BJ (cell line): Measurements from ENCODE around the gene MIOX. TPM values are rescaled to one million over a fixed set of nuclear protein-coding genes. Genes with fewer than 3 reads are reported as not detected.

Experiments used
- CTCF ChIA-PET: fragments of 350-600 bp; formaldehyde crosslinking; extraction: SDS; loops from one replicate; lab custom pipeline; 2021; ENCODE audit warnings: antibody characterized with exemption, inconsistent platforms; lab: Yijun Ruan, JAX
- POLR2A ChIA-PET: fragments of 300-600 bp; sonication (Branson Sonifier 250); formaldehyde crosslinking; extraction: SDS; loops from one replicate; lab custom pipeline; 2021; ENCODE audit warnings: antibody characterized with exemption; lab: Charles Lee
- DNase-seq: peaks from one replicate; pipeline ENCODE4 v3.0.0-alpha.2; 2011; ENCODE audit warnings: low read depth
- H3K27me3 ChIP-seq: 2 replicates; pipeline ENCODE4 v1.6.0; 2011; ENCODE audit warnings: low read length; ENCODE audit not compliant: control insufficient read depth, insufficient read depth
- H3K36me3 ChIP-seq: 2 replicates; pipeline ENCODE4 v1.5.1; 2011; ENCODE audit warnings: low read length; ENCODE audit not compliant: control insufficient read depth, insufficient read depth
- H3K4me3 ChIP-seq: 2 replicates; pipeline ENCODE4 v1.5.1; 2011; ENCODE audit warnings: low read depth, mild to moderate bottlenecking, control low read depth, low read length
- polyA plus RNA-seq: library from polyadenylated mRNA; depleted of rRNA; stranded (reverse); fragments of >200 nt; gene quantifications from 2 replicates; pipeline ENCODE4 v1.2.3, GENCODE V29; 2011
- TF ChIP-seq, protein P1 (sequence below): IDR thresholded peaks from 2 replicates; pipeline ENCODE4 v1.5.1; 2011; ENCODE audit warnings: low read depth, mild to moderate bottlenecking, control low read depth, inconsistent platforms, low read length, moderate library complexity; ENCODE audit not compliant: insufficient read depth

MIOX gene
- polyA plus RNA-seq, 1 experiment, result 0.20 TPM

DNA sequence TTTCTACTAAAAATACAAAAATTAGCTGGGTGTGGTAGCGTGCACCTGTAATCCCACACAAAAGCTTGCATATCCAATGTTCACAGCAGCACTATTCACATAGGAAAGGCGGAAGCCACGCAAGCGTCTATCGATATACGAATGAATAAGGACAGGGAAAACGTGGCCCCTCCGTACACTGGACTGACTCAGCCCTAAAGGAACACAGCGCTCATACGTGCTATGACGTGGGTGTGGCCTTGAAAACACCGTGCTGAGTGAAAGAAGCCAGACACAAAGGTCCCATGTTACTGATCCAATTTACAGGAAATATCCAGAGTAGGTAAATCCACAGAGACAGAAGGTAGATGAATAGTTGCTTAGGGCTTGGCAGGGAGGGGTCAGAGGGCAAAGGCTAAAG lies 13.8 kb downstream of the MIOX start:
- peaks cover 22% of the 10 kb centered on the region for H3K36me3 ChIP-seq
- TF ChIP-seq, protein P1, sequence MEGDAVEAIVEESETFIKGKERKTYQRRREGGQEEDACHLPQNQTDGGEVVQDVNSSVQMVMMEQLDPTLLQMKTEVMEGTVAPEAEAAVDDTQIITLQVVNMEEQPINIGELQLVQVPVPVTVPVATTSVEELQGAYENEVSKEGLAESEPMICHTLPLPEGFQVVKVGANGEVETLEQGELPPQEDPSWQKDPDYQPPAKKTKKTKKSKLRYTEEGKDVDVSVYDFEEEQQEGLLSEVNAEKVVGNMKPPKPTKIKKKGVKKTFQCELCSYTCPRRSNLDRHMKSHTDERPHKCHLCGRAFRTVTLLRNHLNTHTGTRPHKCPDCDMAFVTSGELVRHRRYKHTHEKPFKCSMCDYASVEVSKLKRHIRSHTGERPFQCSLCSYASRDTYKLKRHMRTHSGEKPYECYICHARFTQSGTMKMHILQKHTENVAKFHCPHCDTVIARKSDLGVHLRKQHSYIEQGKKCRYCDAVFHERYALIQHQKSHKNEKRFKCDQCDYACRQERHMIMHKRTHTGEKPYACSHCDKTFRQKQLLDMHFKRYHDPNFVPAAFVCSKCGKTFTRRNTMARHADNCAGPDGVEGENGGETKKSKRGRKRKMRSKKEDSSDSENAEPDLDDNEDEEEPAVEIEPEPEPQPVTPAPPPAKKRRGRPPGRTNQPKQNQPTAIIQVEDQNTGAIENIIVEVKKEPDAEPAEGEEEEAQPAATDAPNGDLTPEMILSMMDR, result no peak
- no peak for DNase-seq
- POLR2A ChIA-PET, result no interaction called here
- H3K27me3 ChIP-seq, result no peaks in the 10 kb centered on the region
- H3K4me3 ChIP-seq, result no peak overlapping the region
- CTCF ChIA-PET, result no interaction called here

DNA sequence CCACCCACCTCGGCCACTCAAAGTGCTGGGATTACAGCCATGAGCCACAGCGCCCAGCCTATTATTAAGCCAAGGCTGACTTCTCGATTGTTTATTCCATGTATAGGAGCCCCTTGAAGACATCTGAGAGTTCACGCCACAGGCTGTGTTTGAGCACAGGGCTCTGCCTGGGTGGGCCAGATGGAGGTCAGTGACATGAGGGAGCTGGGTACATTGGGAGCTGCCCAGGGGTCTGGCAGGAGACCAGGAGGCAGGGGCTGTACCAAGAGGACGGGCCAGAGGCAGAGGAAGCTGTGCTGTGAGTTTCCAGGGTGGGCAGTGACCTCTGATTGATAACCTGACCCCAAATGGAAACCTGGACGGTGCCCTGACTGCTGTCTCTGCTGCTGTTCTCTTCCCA lies 15.4 kb downstream of the MIOX start:
- no peak for DNase-seq
- Histone ChIP-seq H3K27me3 (no peaks in the 10 kb centered on the region), H3K4me3 (no peak overlapping the region), H3K36me3 (peaks cover 27% of the 10 kb centered on the region)
- ChIA-PET POLR2A (no interaction called here), CTCF (interaction anchor here (0.6 kb wide), 1 partner anchor 10 kb away, joined by 3 read pairs; no protein-coding TSS in a partner anchor)
- TF ChIP-seq, protein P1, result no peak

DNA sequence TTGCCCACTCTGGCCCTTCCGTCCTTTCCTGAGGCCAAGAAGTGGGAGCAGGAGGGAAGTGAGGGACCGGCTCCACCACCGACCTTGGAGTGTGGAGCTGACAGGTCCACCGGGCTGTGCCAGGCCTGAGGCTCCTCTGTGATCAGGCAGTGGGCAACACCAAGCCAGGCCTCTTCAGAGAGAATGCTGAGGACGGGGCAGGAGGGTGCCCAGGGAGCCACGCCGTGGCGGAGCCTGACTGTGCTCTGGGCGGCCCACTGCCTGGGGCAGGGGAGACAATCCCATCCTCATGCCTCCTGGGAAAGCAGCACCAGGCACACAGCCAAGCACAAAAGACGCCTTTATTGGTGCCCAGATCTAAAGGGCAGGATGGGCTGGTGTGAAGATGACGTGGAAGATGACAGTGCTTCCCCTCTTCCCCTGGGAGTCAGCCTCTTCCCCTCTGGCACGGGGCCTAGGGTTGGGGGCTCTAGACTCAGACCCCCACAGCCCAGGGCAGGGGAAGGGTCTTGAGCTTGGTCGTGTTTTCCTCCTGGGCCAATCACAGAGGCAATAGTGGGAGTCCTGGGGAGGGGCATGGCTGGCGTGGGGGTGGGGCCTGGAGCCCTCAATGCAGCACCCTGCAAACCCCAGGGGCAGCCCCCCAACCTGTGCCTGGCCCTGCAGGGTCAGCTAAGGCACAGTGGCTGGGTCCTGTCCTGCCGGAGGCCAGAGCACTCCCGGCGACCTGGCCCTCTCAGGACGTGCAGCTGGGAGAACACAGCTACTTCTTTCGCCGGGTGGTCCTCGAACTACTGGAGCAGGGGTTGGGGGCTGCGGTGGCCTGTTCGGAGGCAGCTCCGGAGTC lies 16.2 kb downstream of the MIOX start:
- CTCF ChIA-PET, result interaction anchor here (1.0 kb wide), 1 partner anchor 65 kb away, joined by 3 read pairs; no protein-coding TSS in a partner anchor
- POLR2A ChIA-PET, result no interaction called here

DNA sequence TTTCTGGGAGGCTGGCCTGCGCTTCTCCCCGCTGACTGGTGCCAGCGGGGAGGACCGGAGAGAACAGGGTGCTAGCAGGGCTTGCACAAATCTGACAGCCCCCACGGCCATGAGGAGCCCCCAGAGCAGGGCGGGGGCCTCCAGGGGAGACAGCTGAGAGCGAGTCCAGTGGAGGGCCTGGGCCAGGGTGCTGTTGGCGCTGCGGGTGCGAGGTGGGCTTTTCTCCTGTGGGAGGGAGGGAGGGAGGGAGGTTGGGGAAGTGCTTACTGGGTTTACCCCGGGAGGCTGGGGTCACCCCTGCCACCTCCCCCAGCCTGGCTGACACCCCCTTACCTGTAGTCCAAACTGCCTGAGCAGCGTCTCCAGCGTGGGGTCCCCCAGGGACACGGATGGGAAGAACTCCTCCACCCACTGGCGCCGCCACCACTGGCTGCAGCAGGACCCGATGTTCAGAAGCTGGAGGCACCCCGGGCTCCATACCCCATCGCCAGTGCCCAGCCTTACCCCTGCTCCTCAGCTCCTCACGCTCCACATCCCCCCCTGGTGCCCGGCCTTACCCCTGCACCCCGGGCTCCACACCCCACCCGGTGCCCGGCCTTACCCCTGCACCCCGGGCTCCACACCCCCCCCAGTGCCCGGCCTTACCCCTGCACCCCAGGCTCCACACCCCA lies 17.0 kb downstream of the MIOX start:
- ChIA-PET POLR2A (no interaction called here), CTCF (interaction anchor here (1.0 kb wide), 1 partner anchor 66 kb away, joined by 3 read pairs; no protein-coding TSS in a partner anchor)
- Histone ChIP-seq H3K4me3 (no peak overlapping the region), H3K27me3 (no peaks in the 10 kb centered on the region), H3K36me3 (peaks cover 27% of the 10 kb centered on the region)
- DNase-seq, result no peak
- TF ChIP-seq, protein P1, result no peak

More for the DNA sequence above, 16.2 kb downstream of the MIOX start:
- DNase-seq, result no peak
- Histone ChIP-seq H3K4me3 (no peak overlapping the region), H3K27me3 (no peaks in the 10 kb centered on the region), H3K36me3 (peaks cover 27% of the 10 kb centered on the region)
- TF ChIP-seq, protein P1, result no peak
